Heart left ventricle (tissue), 13 donors: Measurements from ENCODE around the gene PCDHB7.

Experiments used
- CTCF ChIP-seq, 12 donors: fragments of 200-600 bp; sonication (generic) in 4 of 12; IDR thresholded peaks; one replicate each; pipeline versions ENCODE4 v1.5.0 to v1.8.0; 2018 to 2022; ENCODE audit warnings: antibody characterized with exemption in 12 of 12, mild to moderate bottlenecking in 5 of 12
- POLR2A ChIP-seq, 2 donors: fragments of 450-650 bp; IDR thresholded peaks; one replicate each; pipeline ENCODE4 v1.6.1; 2017; ENCODE audit warnings: antibody characterized with exemption in 2 of 2, mild to moderate bottlenecking in 2 of 2, moderate library complexity in 2 of 2
- donor health status: ischemic (EF 13 %, LVEDD 7.1; RV severe dilation, severe dysfunction).
- donor health status: DM: no; HTN: yes; CAD: no.
- donor health status: DM: no; HTN: no; CAD: no.
- donor health status: ischemic (EF 25% LVEDD 6.9; RV normal size, moderate dysfunction).
- donor health status: ischemic (EF 25% LVEDD 5.7; RV mildly dilated, moderate dysfunction).
- donor health status: ischemic (EF 35%, LVEDD 5.7; RV mildly dilated, moderate dysfunction).
- donor health status: nonischemic (EF 11% LVEDD 7.7; RV severe dilation, severe dysfunction).
- donor health status: DM: yes; HTN: yes; CAD: no.
- donor health status: PGD.
- donor health status: ischemic (EF 29% LVEDD 5.4; RV normal size, mild dysfunction).
- donor health status: nonischemic (EF 23%, LVEDD 6.1; RV moderate dilation, normal function).

GRCh38 chr5:141192110-141192725, 19.8 kb downstream of the PCDHB7 start, which contains the start of gene PCDHB10:
- TF ChIP-seq CTCF (IDR thresholded peaks at IDR 0.05) (peak in 8 of 12 donors; percentile 12 to 51 (median 42)), POLR2A (IDR thresholded peaks at IDR 0.05) (no peak)
